Activated B cell treated with CpG ODN at 0.5 μM for 24 hours (primary cell): Measurements from ENCODE around the gene PRKAG2. TPM values are rescaled to one million over a fixed set of nuclear protein-coding genes. Genes with fewer than 3 reads are reported as not detected.

ENCODE experiments used
- ATAC-seq: fragments of 200-7000 bp; cut with Tn5 transposase; one replicate; pipeline ENCODE4 v1.10.0; 2021; ENCODE audit warnings: low read depth, mild to moderate bottlenecking, moderate library complexity
- CTCF ChIA-PET: fragments of 350-600 bp; sonication (Branson Sonifier 250); formaldehyde crosslinking; loops from one replicate; lab custom pipeline; 2021; ENCODE audit warnings: antibody characterized with exemption; lab: Charles Lee
- POLR2A ChIA-PET: fragments of 350-600 bp; sonication (Branson Sonifier 250); formaldehyde crosslinking; loops from one replicate; lab custom pipeline; 2021; ENCODE audit warnings: antibody characterized with exemption; lab: Charles Lee
- DNase-seq: peaks from one replicate; pipeline ENCODE4 v3.0.0; 2022
- H3K27ac Mint-ChIP-seq: one replicate; pipeline ENCODE4 v1.8.0; 2020; ENCODE audit warnings: mixed read lengths
- H3K27me3 Mint-ChIP-seq: one replicate; pipeline ENCODE4 v1.8.0; 2021; ENCODE audit warnings: mixed read lengths
- H3K36me3 Mint-ChIP-seq: one replicate; pipeline ENCODE4 v1.8.0; 2021; ENCODE audit warnings: low read depth, mixed read lengths
- H3K4me1 Mint-ChIP-seq: one replicate; pipeline ENCODE4 v1.8.0; 2021; ENCODE audit warnings: mixed read lengths
- H3K4me3 Mint-ChIP-seq: one replicate; pipeline ENCODE4 v1.8.0; 2020; ENCODE audit warnings: mild to moderate bottlenecking, mixed read lengths
- H3K9me3 Mint-ChIP-seq: one replicate; pipeline ENCODE4 v1.8.0; 2020; ENCODE audit warnings: mixed read lengths
- intact Hi-C: fragments of 100-400 bp; cut with micrococcal nuclease; formaldehyde crosslinking; loops from one replicate; pipeline ENCODE4 v1.15.1; 2024
- total RNA-seq: library from RNA; stranded (reverse); gene quantifications from 2 replicates; pipeline ENCODE4 v1.2.3, GENCODE V29; 2022
- TF ChIP-seq, protein P1 (sequence below): fragments of 200-600 bp; IDR thresholded peaks from one replicate; pipeline ENCODE4 v1.8.0; 2022; ENCODE audit warnings: antibody characterized with exemption, mild to moderate bottlenecking

PRKAG2 gene
- total RNA-seq, 1 donor from 2014 or later: 19.7 TPM

- CTCF ChIA-PET: no interaction called here
- no peaks in the 10 kb centered on the region for H3K27me3 Mint-ChIP-seq
- peaks cover 14% of the 10 kb centered on the region for H3K36me3 Mint-ChIP-seq
- no peak for DNase-seq
- intact Hi-C loops: loop anchor here (10.0 kb wide), 1 partner anchor 1187 kb away; the partner anchor contains the start of genes ACTR3C and LRRC61
- POLR2A ChIA-PET: no interaction called here
- no peak for ATAC-seq
- no peak overlapping the region for H3K27ac Mint-ChIP-seq
- TF ChIP-seq, protein P1, sequence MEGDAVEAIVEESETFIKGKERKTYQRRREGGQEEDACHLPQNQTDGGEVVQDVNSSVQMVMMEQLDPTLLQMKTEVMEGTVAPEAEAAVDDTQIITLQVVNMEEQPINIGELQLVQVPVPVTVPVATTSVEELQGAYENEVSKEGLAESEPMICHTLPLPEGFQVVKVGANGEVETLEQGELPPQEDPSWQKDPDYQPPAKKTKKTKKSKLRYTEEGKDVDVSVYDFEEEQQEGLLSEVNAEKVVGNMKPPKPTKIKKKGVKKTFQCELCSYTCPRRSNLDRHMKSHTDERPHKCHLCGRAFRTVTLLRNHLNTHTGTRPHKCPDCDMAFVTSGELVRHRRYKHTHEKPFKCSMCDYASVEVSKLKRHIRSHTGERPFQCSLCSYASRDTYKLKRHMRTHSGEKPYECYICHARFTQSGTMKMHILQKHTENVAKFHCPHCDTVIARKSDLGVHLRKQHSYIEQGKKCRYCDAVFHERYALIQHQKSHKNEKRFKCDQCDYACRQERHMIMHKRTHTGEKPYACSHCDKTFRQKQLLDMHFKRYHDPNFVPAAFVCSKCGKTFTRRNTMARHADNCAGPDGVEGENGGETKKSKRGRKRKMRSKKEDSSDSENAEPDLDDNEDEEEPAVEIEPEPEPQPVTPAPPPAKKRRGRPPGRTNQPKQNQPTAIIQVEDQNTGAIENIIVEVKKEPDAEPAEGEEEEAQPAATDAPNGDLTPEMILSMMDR: no peak
- H3K4me1 Mint-ChIP-seq: peaks cover 58% of the 10 kb centered on the region
- H3K4me3 Mint-ChIP-seq: no peak overlapping the region
- H3K9me3 Mint-ChIP-seq: no peaks in the 10 kb centered on the region
These were observed 365.0 kb downstream of the PRKAG2 start for GRCh38 chr7:151511946-151512345.

DNA sequence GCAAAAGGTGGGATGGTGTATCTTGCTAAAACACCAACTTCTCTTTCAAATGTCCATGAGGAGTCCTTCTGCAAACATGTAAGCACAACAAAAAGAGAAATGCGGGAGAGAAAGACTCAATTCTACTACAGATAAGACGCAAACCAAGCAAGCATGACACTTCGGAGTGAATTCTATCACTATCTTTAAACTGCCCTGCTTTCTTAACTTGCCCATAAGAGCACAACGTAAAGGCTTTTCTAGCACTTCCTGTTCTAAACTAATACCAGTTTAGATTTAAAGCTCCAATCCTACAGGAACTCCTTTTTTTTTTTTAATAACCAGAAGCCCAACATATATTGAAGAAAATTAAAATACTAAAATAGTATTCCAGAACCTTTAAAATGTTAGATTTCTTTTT lies 365.6 kb downstream of the PRKAG2 start:
- no peaks in the 10 kb centered on the region for H3K9me3 Mint-ChIP-seq
- no peak overlapping the region for H3K4me3 Mint-ChIP-seq
- ATAC-seq (no peak), DNase-seq (no peak)
- ChIA-PET CTCF (no interaction called here), POLR2A (no interaction called here)
- H3K36me3 Mint-ChIP-seq: peaks cover 14% of the 10 kb centered on the region
- H3K27ac Mint-ChIP-seq: no peak overlapping the region
- peaks cover 57% of the 10 kb centered on the region for H3K4me1 Mint-ChIP-seq
- intact Hi-C loops: loop anchor here (10.0 kb wide), 1 partner anchor 1186 kb away; the partner anchor contains the start of genes ACTR3C and LRRC61
- no peaks in the 10 kb centered on the region for H3K27me3 Mint-ChIP-seq
- TF ChIP-seq, protein P1: no peak

GRCh38 chr7:151509670-151510333 lies 367.1 kb downstream of the PRKAG2 start:
- Mint-ChIP-seq H3K27me3 (no peaks in the 10 kb centered on the region), H3K9me3 (no peaks in the 10 kb centered on the region), H3K27ac (no peak overlapping the region), H3K4me3 (no peak overlapping the region), H3K36me3 (peaks cover 13% of the 10 kb centered on the region), H3K4me1 (peaks cover 54% of the 10 kb centered on the region)
- no peak for DNase-seq
- intact Hi-C loops: loop anchor here (10.0 kb wide), 1 partner anchor 1185 kb away; the partner anchor contains the start of genes ACTR3C and LRRC61
- ChIA-PET POLR2A (no interaction called here), CTCF (no interaction called here)
- ATAC-seq: no peak
- TF ChIP-seq, protein P1: no peak

DNA sequence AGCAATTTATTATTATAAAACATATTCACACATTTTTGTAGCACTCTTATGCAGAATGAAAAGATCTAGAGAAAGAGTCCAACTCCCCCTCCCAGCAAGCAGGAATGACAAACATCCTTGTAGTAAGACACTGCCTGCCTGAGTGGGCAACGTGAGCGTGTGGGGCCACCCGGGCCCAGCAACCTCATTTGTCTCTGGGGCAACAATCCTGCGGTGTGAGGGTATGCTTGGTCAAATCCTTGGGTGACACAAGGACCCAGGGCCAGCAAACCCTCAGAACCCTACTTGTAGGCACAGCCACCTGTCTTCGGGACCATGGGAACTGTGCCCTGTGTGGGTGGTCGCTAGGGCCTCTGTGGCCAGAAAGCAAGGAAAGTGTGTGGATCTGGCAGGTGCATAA lies 367.9 kb downstream of the PRKAG2 start:
- no peaks in the 10 kb centered on the region for H3K27me3 Mint-ChIP-seq
- H3K27ac Mint-ChIP-seq: no peak overlapping the region
- DNase-seq (no peak), ATAC-seq (no peak)
- intact Hi-C loops: no loop called here
- TF ChIP-seq, protein P1: no peak
- H3K4me1 Mint-ChIP-seq: peaks cover 51% of the 10 kb centered on the region
- H3K36me3 Mint-ChIP-seq: peaks cover 9% of the 10 kb centered on the region
- H3K4me3 Mint-ChIP-seq: no peak overlapping the region
- H3K9me3 Mint-ChIP-seq: no peaks in the 10 kb centered on the region
- POLR2A ChIA-PET: no interaction called here
- CTCF ChIA-PET: no interaction called here

- Mint-ChIP-seq H3K27me3 (no peaks in the 10 kb centered on the region), H3K4me1 (peaks cover 50% of the 10 kb centered on the region), H3K9me3 (no peaks in the 10 kb centered on the region), H3K36me3 (peaks cover 2% of the 10 kb centered on the region), H3K27ac (no peak overlapping the region), H3K4me3 (no peak overlapping the region)
- ChIA-PET POLR2A (interaction anchor here (0.6 to 0.7 kb wide), 2 partner anchors 12 to 174 kb away, joined by 3 to 4 read pairs; partner anchors contain the start of gene RHEB), CTCF (no interaction called here)
- TF ChIP-seq, protein P1: no peak
- ATAC-seq (no peak), DNase-seq (no peak)
- intact Hi-C loops: no loop called here
These were observed 369.1 kb downstream of the PRKAG2 start for GRCh38 chr7:151507806-151508205.
